Measurements from ENCODE around the gene XRCC5. TPM values are rescaled to one million over a fixed set of nuclear protein-coding genes. Genes with fewer than 3 reads are reported as not detected.
A peak's percentile ranks its signal among the peaks of the same experiment; 100 is the strongest.

The XRCC5 gene
- polyA plus RNA-seq, 10 donors, result 137 to 205 (median 170) TPM

DNA sequence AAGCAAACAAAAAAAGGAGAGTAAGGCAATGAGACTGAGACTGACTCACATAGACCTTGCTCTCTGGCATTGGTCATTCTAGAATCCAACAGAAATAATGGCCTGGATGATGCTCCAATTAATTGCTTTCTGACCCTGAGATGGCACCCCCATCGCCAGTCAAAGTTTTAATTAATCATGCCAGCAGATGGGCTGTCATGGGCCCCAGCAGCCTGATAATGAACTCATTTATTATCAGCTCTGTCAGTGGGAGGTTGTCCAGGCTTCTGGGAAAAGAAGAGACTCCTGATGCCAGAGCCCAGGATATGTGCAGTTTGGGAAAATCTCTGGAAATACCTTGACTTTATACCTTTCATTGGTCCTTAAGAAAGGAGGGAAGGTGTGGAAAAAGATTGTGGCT, 115.2 kb downstream of the XRCC5 start:
- DNase-seq, result no peak

DNA sequence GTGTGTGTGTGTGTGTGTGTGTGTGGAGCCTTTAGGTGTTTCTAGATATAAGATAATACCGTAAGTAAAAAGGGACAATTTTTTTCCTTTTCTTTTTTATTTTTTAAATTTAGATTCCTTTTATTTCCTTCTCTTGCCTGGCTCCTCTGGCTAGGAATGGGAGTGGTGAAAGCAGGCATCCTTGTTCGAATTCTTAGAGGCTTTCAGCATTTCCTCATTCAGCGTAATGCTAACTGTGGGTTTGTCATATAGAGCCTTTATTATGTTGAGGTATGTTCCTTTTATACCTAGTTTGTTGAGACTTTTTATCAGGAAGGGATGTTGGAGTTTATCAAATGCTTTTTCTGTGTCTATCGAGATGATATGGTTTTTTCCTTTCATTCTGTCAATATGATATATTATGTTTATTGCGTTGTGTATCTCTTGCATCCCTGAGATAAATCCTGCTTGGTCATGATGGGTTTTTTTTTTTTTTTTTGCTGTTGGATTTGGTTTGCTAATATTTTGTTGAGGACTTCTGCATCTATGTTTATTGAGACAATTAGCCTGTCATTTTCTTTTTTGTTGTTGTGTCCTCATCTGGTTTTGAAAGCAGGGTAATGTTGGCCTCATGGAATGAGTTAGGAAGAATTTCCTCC, 120.2 kb downstream of the XRCC5 start:
- DNase-seq, result no peak

DNA sequence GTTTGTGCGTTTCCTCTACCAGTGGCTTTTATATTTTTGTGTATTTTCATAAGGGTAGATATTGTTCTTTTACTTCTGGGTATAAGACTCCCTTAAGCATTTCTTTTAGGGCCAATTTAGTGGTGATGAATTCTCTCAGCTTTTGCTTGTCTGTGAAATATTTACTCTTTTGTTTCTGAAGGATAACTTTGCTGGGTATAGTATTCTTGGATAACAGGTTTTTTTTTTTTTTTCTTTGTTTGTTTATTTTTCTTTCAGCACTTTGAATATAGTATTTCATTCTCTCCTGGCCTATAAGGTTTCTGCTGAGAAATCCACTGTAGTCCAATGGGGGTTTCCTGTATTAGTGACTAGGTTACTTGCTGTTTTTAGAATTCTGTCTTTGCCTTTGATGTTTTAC, 122.7 kb downstream of the XRCC5 start:
- DNase-seq, result no peak

DNA sequence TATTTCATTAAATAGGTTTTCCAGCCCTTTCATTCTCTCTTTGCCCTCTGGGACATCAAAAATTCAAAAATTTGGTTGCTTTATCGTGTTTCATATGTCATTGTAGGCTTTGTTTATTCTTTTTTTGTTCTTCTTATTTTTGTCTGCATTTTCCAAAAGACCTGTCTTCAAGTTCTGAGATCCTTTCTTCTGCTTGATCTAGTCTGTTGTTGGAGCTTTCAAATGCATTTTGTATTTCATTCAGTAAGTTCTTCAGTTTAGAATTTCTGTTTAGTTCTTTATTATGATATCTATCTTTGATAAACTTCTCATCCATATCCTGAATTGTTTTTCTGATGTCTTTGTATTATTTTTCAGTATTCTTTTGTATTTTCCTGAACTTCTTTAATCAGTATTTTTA, 123.6 kb downstream of the XRCC5 start:
- no peak for DNase-seq

DNA sequence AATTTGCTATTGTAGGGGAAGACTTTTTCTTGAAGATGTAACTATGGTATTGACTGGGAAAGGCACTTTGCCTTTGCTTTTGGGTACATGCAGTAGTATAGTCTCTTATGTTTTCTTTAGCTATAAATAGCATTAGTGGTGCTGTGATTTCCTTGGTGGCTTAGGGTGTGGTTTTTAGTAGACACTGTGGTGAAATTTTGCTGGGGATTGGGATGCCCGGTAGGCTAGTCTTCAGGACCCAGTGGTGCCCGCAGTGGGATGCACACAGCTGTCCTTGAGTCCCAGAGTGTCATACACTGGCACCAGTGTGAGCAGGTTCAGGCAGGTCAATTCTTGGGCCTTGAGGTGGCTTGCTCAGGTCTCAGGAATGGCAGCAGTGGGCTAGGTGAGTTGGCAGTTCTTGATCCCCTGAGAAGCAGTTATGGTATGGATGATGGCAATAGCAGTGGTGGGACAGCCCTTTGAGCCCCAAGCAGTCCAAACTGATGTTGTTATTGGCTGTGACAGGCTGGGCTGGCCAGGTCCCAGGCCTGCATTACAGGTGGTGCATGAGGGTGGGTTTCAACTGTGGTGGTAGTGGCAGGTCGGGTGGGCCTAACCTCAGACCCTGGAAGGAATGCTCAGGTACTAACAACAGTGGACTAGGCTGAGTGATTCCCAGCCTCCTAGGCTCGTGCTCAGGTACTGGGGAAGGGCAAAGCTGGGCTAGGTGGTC, 124.3 kb downstream of the XRCC5 start:
- DNase-seq, result no peak

DNA sequence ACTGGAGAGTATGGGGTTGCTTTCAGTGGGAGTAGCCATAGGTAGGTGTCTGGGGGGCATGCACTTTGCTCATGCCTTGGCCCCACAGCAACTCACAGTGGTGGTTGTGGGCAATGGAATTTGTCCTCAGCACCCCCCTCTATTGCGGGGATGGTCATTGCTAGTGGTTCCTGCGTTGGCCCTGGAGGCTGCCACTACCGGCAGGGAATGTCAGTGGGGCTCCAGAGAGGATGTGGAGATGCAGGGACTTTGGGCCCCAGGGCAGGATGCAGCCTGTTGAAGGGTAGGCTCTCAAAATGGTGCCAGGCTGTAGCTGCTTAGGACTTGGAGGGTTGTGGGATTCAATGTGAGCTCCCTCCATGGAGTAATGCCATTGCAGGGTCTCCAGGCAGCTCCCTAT, 125.0 kb downstream of the XRCC5 start:
- DNase-seq, result no peak

DNA sequence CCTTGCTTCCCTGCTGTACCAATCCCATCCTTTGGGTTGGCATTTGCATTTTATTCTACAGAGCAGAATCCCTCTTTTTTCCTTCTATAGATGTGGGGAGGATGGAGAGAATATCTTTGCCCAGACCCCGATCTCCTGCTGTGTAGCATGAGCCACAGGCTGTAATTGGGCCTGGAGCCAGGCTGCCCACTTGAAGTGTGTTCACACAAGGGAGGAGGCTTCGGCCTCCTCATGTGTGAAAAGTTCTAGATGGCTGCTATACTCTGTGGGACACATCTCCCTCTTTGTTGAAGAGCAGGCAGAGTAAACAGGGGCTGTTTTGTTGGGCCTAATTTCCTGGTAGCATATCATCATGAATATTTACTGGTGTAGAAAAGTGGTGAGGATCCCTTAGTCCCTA, 126.3 kb downstream of the XRCC5 start:
- no peak for DNase-seq

DNA sequence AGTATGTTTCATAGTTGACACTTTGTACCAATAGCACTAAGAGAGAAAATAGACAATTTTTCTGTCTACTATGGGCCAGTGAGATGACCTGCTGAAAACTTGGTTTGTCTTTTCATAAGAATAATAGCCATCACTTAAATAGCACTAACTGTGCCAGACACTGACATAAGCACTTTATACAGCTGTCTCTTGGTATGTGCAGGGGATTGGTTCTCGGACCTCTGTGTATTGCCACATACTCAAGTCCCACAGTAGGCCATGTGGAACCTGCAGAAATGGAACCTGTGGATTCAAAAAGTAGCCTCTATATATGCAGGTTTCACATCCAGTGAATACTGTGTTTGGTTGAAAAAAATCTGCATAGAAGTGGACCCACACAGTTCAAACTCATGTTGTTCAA, 126.7 kb downstream of the XRCC5 start:
- no peak for DNase-seq

DNA sequence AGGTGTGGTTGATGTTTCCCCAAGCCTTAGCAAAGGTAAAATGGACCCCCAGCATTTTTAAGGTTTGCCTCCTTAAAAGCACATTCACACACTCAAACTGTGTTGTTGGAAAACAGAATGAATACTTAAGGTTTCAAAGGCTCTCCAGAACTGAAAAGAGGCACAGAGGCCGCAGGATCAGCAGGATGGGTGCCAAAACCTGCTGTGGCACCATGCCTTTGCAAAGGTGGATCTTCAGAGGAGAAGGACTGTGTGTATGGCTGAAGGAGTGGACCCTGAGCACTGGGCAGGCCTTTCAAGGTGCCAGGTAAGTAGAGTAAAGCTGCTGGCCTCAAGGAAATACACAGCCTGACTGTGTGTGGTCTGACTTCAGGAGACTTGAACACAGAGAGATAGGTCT, 127.3 kb downstream of the XRCC5 start:
- DNase-seq, result no peak

DNA sequence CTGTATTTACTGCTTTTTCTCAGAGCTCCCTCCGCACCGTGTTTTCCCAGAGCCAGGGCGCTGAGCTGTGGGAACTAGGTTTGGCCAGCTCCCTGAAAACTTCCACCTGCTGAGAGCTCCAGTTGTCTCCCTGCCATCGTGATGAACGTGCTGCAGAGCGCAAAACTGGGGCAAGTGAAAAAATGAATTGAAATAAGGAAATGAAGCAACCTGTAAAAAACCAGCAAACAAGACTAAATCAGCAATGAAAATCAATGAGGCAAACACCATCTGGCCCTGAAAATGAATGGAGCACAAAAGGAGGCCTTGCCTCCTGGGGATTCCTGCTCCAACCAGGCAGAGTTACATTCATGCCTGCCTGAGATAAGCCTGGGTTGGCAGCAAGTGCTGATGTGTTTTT, 133.2 kb downstream of the XRCC5 start:
- DNase-seq, result peak in 1 of 3 donors; percentile 7

DNA sequence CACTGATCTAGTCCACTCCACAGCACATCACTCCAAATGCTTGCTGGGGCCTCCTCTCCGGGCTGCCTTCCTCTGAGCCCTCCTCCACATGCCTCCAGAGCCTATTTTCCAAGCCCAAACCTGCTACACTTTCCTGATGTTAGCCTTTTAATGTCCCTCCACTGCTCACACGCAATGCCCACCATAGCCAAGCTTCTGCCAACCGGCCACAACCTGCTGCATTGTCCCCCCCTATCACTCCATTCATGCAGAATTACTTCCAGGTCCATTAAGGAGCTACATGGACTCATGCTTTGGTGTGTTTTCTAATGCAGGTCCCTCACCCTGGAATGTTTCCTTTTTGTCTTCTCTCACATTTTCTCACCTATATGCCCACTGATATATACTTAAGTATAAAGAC, 133.9 kb downstream of the XRCC5 start:
- DNase-seq, result no peak

DNA sequence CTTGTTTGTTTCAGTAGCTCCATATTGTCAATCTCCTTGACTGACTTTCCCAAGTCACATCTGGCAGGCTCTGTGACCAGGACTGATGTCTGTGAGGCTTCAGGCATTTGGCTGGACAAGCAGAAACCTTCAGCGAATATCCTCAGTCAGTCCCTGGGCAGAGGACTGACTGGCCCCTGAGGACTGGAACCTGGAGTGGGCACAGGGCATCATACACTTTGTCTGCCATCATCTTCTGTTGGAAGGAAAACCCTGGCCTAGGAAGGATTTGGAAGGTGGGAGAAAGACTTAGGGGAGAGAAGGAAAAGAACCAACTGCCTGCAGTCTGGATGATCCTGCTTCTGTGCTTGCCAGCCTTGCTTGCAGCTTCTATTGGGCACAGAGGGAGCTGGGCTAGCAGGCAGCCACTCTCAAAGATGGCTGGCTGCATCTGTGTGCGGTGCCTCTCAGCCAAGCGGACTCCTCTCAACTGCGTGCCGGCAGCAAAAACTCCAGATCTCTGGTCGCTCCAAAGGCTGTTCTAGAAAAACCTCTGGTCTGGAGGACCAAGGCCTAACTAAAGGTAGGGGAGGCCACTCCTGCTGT, 136.3 kb downstream of the XRCC5 start:
- no peak for DNase-seq

DNA sequence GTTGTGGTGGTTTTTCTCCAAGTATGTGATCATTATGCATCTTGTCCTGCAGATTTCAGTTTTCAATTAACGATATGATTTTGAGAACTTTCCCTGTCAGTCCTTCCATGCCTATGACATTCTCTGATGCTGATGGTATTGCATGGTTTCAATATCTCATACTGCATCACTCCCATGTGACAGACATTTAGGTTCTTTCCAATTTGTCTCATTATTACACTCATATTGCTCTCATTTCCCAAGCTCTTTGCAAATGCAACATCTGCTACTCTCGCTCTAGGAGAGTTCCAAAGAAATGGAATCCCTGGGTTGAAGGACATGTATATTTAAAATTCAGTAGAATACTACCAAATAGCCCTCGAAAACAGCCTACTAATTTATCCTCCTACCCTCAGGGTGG, 137.6 kb downstream of the XRCC5 start:
- DNase-seq, result no peak

Other genes starting within 250 kb of the XRCC5 start
- 1 to 10 TPM; 1.0 to 4.7 (median 2.4) TPM for gene MREG, start 95.8 kb upstream of the XRCC5 start, polyA plus RNA-seq (ENCODE audit: insufficient read length in 10 of 10)
- 1 to 10 TPM; 5.5 to 8.5 (median 7.1) TPM for gene PECR, start 27.5 kb upstream of the XRCC5 start, polyA plus RNA-seq (ENCODE audit: insufficient read length in 10 of 10)
- gene TMEM169, start 27.4 kb upstream of the XRCC5 start, polyA plus RNA-seq (ENCODE audit: insufficient read length in 10 of 10), result 1 to 10 TPM; 2.9 to 6.2 (median 3.9) TPM